GM13976 (cell line): ENCODE results near the gene ESRRB.
"Not testable (repeated sequence)": the region's sequence is repeated elsewhere in the genome, so short reads cannot be mapped to it uniquely, and the experiment has no call there.

ENCODE experiments used
- DNase-seq: peaks from one replicate; pipeline ENCODE4 v3.0.0; 2012; ENCODE audit warnings: low spot score
- in situ Hi-C: fragments of 300-500 bp; cut with MboI; formaldehyde crosslinking; loops from one replicate; pipeline ENCODE4 v1.12.0; 2022; ENCODE audit warnings: low sequenced_read_pairs, mixed read lengths, inconsistent platforms; ENCODE audit not compliant: unreplicated experiment
- TF ChIP-seq, protein P1 (sequence below): IDR thresholded peaks from 2 replicates; pipeline ENCODE4 v1.5.1; 2012; ENCODE audit warnings: borderline replicate concordance, mild to moderate bottlenecking; ENCODE audit not compliant: insufficient read depth; ENCODE audit errors: extremely low read depth, missing control alignments, control extremely low read depth

The ESRRB gene

DNA sequence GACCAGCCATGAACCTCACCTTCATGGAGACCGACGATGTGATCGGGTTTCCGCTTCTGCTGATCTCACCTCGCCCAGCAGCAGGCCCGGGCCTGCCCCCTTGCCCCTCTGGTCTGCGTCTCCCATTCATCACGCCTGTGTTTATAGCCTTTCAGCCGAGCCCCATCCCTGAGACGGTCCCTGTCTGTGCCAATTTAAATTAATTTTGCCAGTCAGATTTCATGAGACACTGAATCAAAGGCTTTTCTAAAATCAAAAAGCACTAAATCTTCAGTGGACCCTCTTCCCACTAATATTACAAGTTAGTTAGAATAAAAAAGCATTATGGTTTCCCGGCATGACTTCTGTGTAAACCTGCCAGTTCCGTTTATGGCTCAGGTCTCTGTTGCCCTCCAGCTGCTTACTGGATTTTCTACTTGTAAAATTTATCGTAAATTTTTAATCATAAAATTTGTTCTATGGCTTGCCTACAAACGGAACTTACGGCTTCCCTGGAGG, 155.9 kb downstream of the ESRRB start:
- TF ChIP-seq, protein P1, sequence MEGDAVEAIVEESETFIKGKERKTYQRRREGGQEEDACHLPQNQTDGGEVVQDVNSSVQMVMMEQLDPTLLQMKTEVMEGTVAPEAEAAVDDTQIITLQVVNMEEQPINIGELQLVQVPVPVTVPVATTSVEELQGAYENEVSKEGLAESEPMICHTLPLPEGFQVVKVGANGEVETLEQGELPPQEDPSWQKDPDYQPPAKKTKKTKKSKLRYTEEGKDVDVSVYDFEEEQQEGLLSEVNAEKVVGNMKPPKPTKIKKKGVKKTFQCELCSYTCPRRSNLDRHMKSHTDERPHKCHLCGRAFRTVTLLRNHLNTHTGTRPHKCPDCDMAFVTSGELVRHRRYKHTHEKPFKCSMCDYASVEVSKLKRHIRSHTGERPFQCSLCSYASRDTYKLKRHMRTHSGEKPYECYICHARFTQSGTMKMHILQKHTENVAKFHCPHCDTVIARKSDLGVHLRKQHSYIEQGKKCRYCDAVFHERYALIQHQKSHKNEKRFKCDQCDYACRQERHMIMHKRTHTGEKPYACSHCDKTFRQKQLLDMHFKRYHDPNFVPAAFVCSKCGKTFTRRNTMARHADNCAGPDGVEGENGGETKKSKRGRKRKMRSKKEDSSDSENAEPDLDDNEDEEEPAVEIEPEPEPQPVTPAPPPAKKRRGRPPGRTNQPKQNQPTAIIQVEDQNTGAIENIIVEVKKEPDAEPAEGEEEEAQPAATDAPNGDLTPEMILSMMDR = no peak
- in situ Hi-C loops = no loop called here
- DNase-seq = no peak

DNA sequence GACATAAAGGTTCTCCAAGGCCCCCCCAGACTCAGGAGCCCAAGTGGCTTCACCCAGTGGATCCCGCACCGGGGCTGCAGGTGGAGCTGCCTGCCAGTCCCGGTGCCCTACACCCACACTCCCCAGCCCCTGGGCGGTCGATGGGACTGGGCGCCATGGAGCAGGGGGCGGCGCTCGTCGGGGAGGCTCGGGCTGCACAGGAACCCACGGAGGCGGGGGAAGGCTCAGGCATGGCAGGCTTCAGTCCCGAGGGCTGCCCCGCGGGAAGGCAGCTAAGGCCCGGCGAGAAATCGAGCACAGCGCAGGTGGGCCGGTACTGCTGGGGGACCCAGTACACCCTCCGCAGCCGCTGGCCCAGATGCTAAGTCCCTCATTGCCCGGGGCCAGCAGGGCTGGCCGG, 160.7 kb downstream of the ESRRB start:
- DNase-seq, in situ Hi-C loops: not testable (repeated sequence)

DNA sequence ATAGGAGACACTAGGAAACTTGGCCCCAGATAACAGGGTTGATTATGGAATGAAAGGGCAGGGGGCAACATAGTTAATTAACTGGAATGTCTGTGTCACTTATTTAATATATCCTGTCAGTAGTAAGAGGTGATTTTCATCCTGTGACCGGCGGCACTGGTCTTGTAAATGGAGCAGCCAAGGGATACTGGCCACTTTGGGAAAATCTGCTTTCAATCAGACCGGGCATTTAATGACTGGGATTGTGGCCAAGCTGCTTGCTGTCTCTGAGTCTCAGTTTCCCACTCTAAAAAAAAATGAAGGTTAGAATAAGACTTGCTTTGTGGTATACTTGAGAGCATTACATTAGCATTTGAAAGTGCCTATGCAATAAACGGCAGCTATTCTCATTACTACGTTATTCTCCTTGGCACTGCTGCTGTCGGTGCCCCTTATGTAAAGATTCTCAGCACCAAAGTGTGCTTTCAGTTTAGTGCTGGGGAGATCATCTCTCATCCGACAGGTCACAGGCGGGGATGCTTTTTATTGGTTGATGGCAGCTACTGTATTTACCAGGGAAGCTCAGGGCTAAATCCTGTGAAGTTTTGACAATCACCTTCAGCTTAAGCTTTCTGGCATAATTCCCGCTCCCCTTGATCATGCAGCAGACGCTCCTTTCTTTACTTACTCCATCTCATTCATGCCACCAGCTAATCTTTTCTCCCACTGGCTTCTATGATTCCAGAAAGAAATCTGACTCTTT, 162.1 kb downstream of the ESRRB start:
- in situ Hi-C loops = no loop called here
- DNase-seq = no peak
- TF ChIP-seq, protein P1 = no peak

DNA sequence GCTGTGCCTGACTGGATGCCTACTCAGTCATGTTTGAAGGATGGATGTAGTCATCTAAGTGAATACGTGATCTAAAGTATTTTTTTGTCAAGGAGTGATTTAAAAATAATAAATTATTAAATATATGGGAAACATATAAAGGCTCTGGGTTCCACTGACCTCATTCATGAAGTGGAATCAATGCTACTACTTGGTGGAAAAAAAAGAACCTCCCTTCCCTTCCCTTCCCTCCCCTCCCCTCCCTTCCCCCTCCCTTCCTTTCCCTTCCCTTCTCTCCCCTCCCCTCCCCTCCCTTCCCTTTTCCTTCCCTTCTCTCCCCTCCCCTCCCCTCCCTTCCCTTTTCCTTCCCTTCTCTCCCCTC, 162.7 kb downstream of the ESRRB start:
- TF ChIP-seq, protein P1 = no peak
- in situ Hi-C loops = no loop called here
- DNase-seq = no peak

DNA sequence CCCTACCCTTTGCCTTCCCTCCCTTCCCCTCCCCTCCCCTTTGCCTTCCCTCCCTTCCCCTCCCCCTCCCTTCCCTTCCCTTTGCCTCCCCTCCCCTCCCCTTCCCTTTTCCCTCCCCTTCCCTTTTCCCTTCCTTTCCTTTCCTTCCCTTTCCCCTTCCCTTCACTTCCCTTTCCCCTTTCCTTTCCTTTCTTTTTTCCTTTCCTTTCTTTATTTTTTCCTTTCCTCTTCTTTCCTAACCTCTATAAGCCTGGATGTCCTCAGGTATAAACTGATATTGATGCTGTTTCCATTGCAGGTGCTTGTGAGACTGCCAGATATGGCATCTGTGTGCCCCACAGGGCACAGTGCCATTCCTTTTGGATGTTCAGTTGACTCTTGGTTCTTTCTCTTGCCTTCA, 163.2 kb downstream of the ESRRB start:
- DNase-seq = no peak
- in situ Hi-C loops = no loop called here
- TF ChIP-seq, protein P1 = no peak

DNA sequence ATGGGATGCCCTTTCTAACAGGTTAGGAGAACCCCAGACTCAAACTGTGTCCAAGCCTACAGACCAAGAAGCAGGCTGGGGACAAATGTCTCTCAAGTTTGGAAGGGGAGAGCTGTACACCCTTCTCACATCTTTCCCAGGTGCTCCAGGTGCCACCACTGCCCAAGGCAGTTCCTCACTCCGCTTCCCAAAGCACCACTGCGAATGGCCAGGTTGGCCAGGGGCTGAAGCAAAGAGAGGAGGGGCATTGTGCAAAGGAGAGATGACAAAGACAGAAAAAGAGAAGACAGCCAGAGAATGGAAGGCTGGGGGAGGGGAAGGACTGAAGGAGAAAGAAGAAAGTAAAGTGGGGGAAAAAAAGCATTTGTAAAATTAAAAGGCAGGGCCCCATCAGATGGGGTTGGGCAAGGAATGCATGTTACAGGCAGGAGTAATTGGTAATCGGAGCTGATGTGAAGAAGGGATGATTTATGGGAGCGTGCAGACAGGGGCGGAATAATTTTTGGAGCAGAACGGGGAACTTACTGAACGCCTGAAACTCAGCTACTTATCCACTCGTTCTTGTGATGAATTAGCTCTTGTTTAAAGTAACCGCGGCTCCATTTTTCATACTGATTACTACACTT, 165.8 kb downstream of the ESRRB start:
- in situ Hi-C loops = no loop called here
- TF ChIP-seq, protein P1 = no peak
- no peak for DNase-seq
